H9 (cell line): Measurements from ENCODE around the gene PNMA3. TPM values are rescaled to one million over a fixed set of nuclear protein-coding genes. Genes with fewer than 3 reads are reported as not detected.
"Not testable (repeated sequence)": the region's sequence is repeated elsewhere in the genome, so short reads cannot be mapped to it uniquely, and the experiment has no call there.

Experiments
- DNase-seq: peaks from one replicate; pipeline ENCODE4 v3.0.0-alpha.2; 2017
- H2AFZ ChIP-seq: one replicate; pipeline ENCODE4 v1.6.1; 2013; ENCODE audit warnings: mild to moderate bottlenecking, low read length, control low read depth, moderate library complexity
- H2AK5ac ChIP-seq: 2 replicates; pipeline ENCODE4 v1.6.1; 2013; ENCODE audit warnings: low read length, control low read depth, mixed read lengths; ENCODE audit not compliant: insufficient read length
- H2BK120ac ChIP-seq: one replicate; pipeline ENCODE4 v1.6.1; 2013; ENCODE audit warnings: low read depth, mild to moderate bottlenecking, low read length, control low read depth, inconsistent platforms; ENCODE audit not compliant: poor library complexity, severe bottlenecking
- H2BK12ac ChIP-seq: 2 replicates; pipeline ENCODE4 v1.6.1; 2013; ENCODE audit warnings: low read length, control low read depth, mixed read lengths, low read depth; ENCODE audit not compliant: insufficient read length
- H2BK15ac ChIP-seq: 2 replicates; pipeline ENCODE4 v1.6.1; 2013; ENCODE audit warnings: low read depth, low read length, control low read depth
- H2BK20ac ChIP-seq: one replicate; pipeline ENCODE4 v1.6.1; 2013; ENCODE audit warnings: low read depth, mild to moderate bottlenecking, low read length, control low read depth, inconsistent platforms; ENCODE audit not compliant: poor library complexity, severe bottlenecking
- H2BK5ac ChIP-seq: 2 replicates; pipeline ENCODE4 v1.6.1; 2013; ENCODE audit warnings: low read length, control low read depth, mixed read lengths; ENCODE audit not compliant: insufficient read length
- H3K14ac ChIP-seq: 2 replicates; pipeline ENCODE4 v1.6.1; 2013; ENCODE audit warnings: low read length, control low read depth; ENCODE audit not compliant: insufficient read depth
- H3K18ac ChIP-seq: 2 replicates; pipeline ENCODE4 v1.6.1; 2013; ENCODE audit warnings: low read depth, mild to moderate bottlenecking, mixed read lengths, low read length, control low read depth; ENCODE audit not compliant: insufficient read length
- H3K23ac ChIP-seq: 2 replicates; pipeline ENCODE4 v1.6.1; 2013; ENCODE audit warnings: low read length, control low read depth, mixed read lengths, low read depth; ENCODE audit not compliant: insufficient read length
- H3K23me2 ChIP-seq: 2 replicates; pipeline ENCODE4 v1.6.1; 2013; ENCODE audit warnings: low read depth, mild to moderate bottlenecking, mixed read lengths, low read length, control low read depth; ENCODE audit not compliant: insufficient read length, poor library complexity, severe bottlenecking
- H3K27ac ChIP-seq: 2 replicates; pipeline ENCODE4 v1.5.1; 2013; ENCODE audit warnings: low read length, control low read depth, mixed read lengths, low read depth; ENCODE audit not compliant: insufficient read length
- H3K27me3 ChIP-seq: 2 replicates; pipeline ENCODE4 v1.6.1; 2013; ENCODE audit warnings: low read length, control low read depth, inconsistent platforms; ENCODE audit not compliant: insufficient read depth
- H3K4ac ChIP-seq: 2 replicates; pipeline ENCODE4 v1.6.1; 2013; ENCODE audit warnings: low read depth, mild to moderate bottlenecking, control low read depth, inconsistent platforms, low read length, moderate library complexity
- H3K4me1 ChIP-seq: 2 replicates; pipeline ENCODE4 v1.6.1; 2013; ENCODE audit warnings: low read length, control low read depth, inconsistent platforms; ENCODE audit not compliant: insufficient read depth
- H3K4me2 ChIP-seq: 2 replicates; pipeline ENCODE4 v1.6.1; 2013; ENCODE audit warnings: low read length, control low read depth, mixed read lengths; ENCODE audit not compliant: insufficient read length, insufficient read depth
- H3K56ac ChIP-seq: 2 replicates; pipeline ENCODE4 v1.6.1; 2013; ENCODE audit warnings: low read depth, mild to moderate bottlenecking, mixed read lengths, low read length, control low read depth; ENCODE audit not compliant: insufficient read length
- H3K79me1 ChIP-seq: 2 replicates; pipeline ENCODE4 v1.6.1; 2013; ENCODE audit warnings: low read depth, mild to moderate bottlenecking, moderate library complexity, low read length, control low read depth, inconsistent platforms; ENCODE audit not compliant: insufficient read depth, poor library complexity, severe bottlenecking
- H3K79me2 ChIP-seq: 2 replicates; pipeline ENCODE4 v1.6.1; 2013; ENCODE audit warnings: low read length, control low read depth, inconsistent platforms; ENCODE audit not compliant: insufficient read depth
- H3K9ac ChIP-seq: 2 replicates; pipeline ENCODE4 v1.6.1; 2013; ENCODE audit warnings: low read length, control low read depth, mixed read lengths; ENCODE audit not compliant: insufficient read length; ENCODE audit errors: extremely low read depth
- H3K9me3 ChIP-seq: one replicate; pipeline ENCODE4 v1.6.1; 2013; ENCODE audit warnings: low read depth, low read length, inconsistent platforms; ENCODE audit not compliant: control insufficient read depth
- H3T11ph ChIP-seq: one replicate; pipeline ENCODE4 v1.6.1; 2013; ENCODE audit warnings: mild to moderate bottlenecking, low read length, control low read depth, inconsistent platforms
- H4K20me1 ChIP-seq: one replicate; pipeline ENCODE4 v1.6.1; 2013; ENCODE audit not compliant: control insufficient read depth, insufficient read length, insufficient read depth
- H4K5ac ChIP-seq: 2 replicates; pipeline ENCODE4 v1.6.1; 2013; ENCODE audit warnings: low read depth, mild to moderate bottlenecking, mixed read lengths, low read length, control low read depth; ENCODE audit not compliant: insufficient read length
- H4K8ac ChIP-seq: replicated peaks from 2 replicates; pipeline ENCODE4 v1.6.1; 2013; ENCODE audit warnings: low read length, control low read depth, mixed read lengths, low read depth; ENCODE audit not compliant: insufficient read length
- H4K91ac ChIP-seq: 2 replicates; pipeline ENCODE4 v1.6.1; 2013; ENCODE audit warnings: low read depth, mild to moderate bottlenecking, moderate library complexity, mixed read lengths, low read length, control low read depth; ENCODE audit not compliant: insufficient read length
- H3K27ac Mint-ChIP-seq, 3 experiments: 2 replicates in 2 of 3; 3 replicates in 1 of 3; pipeline ENCODE4 v1.8.0; 2020 to 2021; ENCODE audit warnings: mixed read lengths in 3 of 3, mild to moderate bottlenecking in 1 of 3, moderate library complexity in 1 of 3
- H3K27me3 Mint-ChIP-seq: 2 replicates; pipeline ENCODE4 v1.8.0; 2021; ENCODE audit warnings: low read depth, mild to moderate bottlenecking, moderate library complexity, mixed read lengths
- H3K36me3 Mint-ChIP-seq, 3 experiments: 2 replicates in 2 of 3; 3 replicates in 1 of 3; pipeline ENCODE4 v1.8.0; 2020 to 2021; ENCODE audit warnings: low read depth in 3 of 3, mixed read lengths in 3 of 3; ENCODE audit not compliant: insufficient read depth in 1 of 3
- H3K4me1 Mint-ChIP-seq, 2 experiments: 2 replicates each; pipeline ENCODE4 v1.8.0; 2020; ENCODE audit warnings: mixed read lengths in 2 of 2
- H3K4me3 Mint-ChIP-seq, 2 experiments: 2 replicates in 1 of 2; 3 replicates in 1 of 2; pipeline ENCODE4 v1.8.0; 2020 to 2021; ENCODE audit warnings: mild to moderate bottlenecking in 2 of 2, mixed read lengths in 2 of 2, moderate library complexity in 1 of 2
- H3K9me3 Mint-ChIP-seq, 2 experiments: 2 replicates in 1 of 2; 3 replicates in 1 of 2; pipeline ENCODE4 v1.8.0; 2020; ENCODE audit warnings: mild to moderate bottlenecking in 2 of 2, mixed read lengths in 2 of 2, moderate library complexity in 1 of 2
- WGBS: extraction: QIAGEN DNeasy Blood & Tissue Kit; methylation state at CpG from one replicate; pipeline ENCODE4 v1.1.7; 2013; ENCODE audit warnings: missing lambda C conversion rate, low lambda C conversion rate, mixed read lengths; ENCODE audit not compliant: insufficient read length; ENCODE audit errors: extremely low coverage; 5-methylcytosine and 5-hydroxymethylcytosine counted together
- total RNA-seq: library from RNA; stranded (reverse); gene quantifications from 2 replicates; pipeline ENCODE4 v1.2.1, GENCODE V29; 2021
- TF ChIP-seq, protein P1 (sequence below): fragments of 200-600 bp; sonication (generic); conservative IDR thresholded peaks from 3 replicates; pipeline ENCODE4 v1.8.0; 2021; ENCODE audit warnings: antibody characterized with exemption, mild to moderate bottlenecking

The PNMA3 gene
- total RNA-seq, 1 experiment from 2014 or later, result 9.4 TPM

DNA sequence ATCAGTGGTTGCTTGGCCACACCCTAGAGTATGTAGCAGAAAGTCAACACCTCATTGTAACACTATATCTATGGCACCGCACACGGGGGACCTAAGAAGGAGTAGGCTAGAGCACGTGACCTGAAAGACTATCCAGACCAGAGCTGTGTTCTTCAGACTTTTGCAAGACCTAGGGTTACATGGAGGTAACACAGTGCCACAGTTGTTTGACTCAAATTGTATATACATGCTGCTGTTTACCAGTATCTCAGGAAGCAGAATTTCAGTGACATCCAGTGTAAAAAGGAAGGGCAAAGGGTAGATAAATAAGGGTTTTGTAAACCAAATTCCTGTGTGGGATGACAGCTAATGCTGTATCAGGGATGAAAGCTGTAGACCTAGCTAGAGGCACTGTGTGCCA lies 46.1 kb downstream of the PNMA3 start:
- TF ChIP-seq, protein P1, sequence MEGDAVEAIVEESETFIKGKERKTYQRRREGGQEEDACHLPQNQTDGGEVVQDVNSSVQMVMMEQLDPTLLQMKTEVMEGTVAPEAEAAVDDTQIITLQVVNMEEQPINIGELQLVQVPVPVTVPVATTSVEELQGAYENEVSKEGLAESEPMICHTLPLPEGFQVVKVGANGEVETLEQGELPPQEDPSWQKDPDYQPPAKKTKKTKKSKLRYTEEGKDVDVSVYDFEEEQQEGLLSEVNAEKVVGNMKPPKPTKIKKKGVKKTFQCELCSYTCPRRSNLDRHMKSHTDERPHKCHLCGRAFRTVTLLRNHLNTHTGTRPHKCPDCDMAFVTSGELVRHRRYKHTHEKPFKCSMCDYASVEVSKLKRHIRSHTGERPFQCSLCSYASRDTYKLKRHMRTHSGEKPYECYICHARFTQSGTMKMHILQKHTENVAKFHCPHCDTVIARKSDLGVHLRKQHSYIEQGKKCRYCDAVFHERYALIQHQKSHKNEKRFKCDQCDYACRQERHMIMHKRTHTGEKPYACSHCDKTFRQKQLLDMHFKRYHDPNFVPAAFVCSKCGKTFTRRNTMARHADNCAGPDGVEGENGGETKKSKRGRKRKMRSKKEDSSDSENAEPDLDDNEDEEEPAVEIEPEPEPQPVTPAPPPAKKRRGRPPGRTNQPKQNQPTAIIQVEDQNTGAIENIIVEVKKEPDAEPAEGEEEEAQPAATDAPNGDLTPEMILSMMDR, result no peak
- H3K23ac ChIP-seq, result no peak overlapping the region
- H3K4me2 ChIP-seq, result no peak overlapping the region
- no peak overlapping the region for H4K91ac ChIP-seq
- no peak overlapping the region for H3K4me3 Mint-ChIP-seq
- no peak overlapping the region for H2AK5ac ChIP-seq
- H3T11ph ChIP-seq, result no peak overlapping the region
- no peak overlapping the region for H4K8ac ChIP-seq
- H3K9me3 ChIP-seq, result peaks cover 51% of the 10 kb centered on the region
- H3K4me1 Mint-ChIP-seq, result no peaks in the 10 kb centered on the region
- no peaks in the 10 kb centered on the region for H3K79me1 ChIP-seq
- no peak overlapping the region for H3K27ac Mint-ChIP-seq
- no peak overlapping the region for H2BK12ac ChIP-seq
- H4K5ac ChIP-seq, result no peak overlapping the region
- no peak overlapping the region for H3K18ac ChIP-seq
- no peak overlapping the region for H2AFZ ChIP-seq
- no peak overlapping the region for H3K14ac ChIP-seq
- H2BK120ac ChIP-seq, result no peak overlapping the region
- no peak for DNase-seq
- no peaks in the 10 kb centered on the region for H3K4me1 ChIP-seq
- H4K20me1 ChIP-seq, result no peaks in the 10 kb centered on the region
- H3K27me3 ChIP-seq, result no peaks in the 10 kb centered on the region
- H2BK20ac ChIP-seq, result no peak overlapping the region
- H3K23me2 ChIP-seq, result no peaks in the 10 kb centered on the region
- H2BK15ac ChIP-seq, result no peak overlapping the region
- H3K9ac ChIP-seq, result no peak overlapping the region
- H3K36me3 Mint-ChIP-seq, result peaks cover 5 to 25% (median 7%) of the 10 kb centered on the region in 3 experiments; a peak in 4 of 7 replicates
- no peaks in the 10 kb centered on the region for H3K79me2 ChIP-seq
- peaks cover 39 to 42% of the 10 kb centered on the region in 2 experiments for H3K9me3 Mint-ChIP-seq
- peaks cover 7% of the 10 kb centered on the region for H3K27me3 Mint-ChIP-seq
- H3K27ac ChIP-seq, result no peak overlapping the region
- no peak overlapping the region for H2BK5ac ChIP-seq
- H3K4ac ChIP-seq, result no peak overlapping the region
- WGBS, result no CpG with 5 or more reads among the region's 3 CpGs
- no peak overlapping the region for H3K56ac ChIP-seq

DNA sequence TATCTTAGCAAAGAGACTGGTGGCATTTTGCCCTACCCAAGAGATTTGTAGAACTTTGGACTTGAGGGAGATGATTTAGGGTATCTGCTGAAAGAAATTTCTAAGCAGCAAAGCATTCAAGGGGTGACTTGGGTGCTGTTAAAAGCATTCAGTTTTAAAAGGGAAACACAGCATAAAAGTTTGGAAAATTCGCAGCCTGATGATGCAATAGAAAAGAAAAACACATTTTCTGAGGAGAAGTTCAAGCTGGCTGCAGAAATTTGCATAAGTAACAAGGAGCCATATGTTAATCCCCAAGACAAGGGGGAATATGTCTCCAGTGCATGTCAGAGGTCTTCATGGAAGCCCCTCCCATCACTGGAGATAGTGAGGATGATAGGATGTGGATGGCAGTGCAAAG lies 48.7 kb downstream of the PNMA3 start:
- not testable (repeated sequence) for H3K14ac ChIP-seq, H3K27ac ChIP-seq, H3T11ph ChIP-seq, H3K27me3 ChIP-seq, H3K79me1 ChIP-seq, H3K79me2 ChIP-seq, H3K18ac ChIP-seq, H2BK120ac ChIP-seq, H4K91ac ChIP-seq, H3K4me3 Mint-ChIP-seq, H3K4me1 ChIP-seq, H2BK12ac ChIP-seq, H3K56ac ChIP-seq, H2AFZ ChIP-seq, H4K5ac ChIP-seq, H3K23ac ChIP-seq, H3K23me2 ChIP-seq, H3K4me1 Mint-ChIP-seq, H3K4me2 ChIP-seq, DNase-seq, H3K9ac ChIP-seq, H2AK5ac ChIP-seq, H3K4ac ChIP-seq, H2BK15ac ChIP-seq, H4K20me1 ChIP-seq, H4K8ac ChIP-seq, H2BK5ac ChIP-seq, H3K27ac Mint-ChIP-seq, H2BK20ac ChIP-seq, H3K27me3 Mint-ChIP-seq
- H3K36me3 Mint-ChIP-seq, result peaks cover 5 to 25% (median 7%) of the 10 kb centered on the region in 3 experiments; a peak in 4 of 7 replicates
- no CpG with 5 or more reads among the region's 1 CpG for WGBS
- H3K9me3 Mint-ChIP-seq, result peaks cover 39 to 42% of the 10 kb centered on the region in 2 experiments
- H3K9me3 ChIP-seq, result peaks cover 46% of the 10 kb centered on the region
